ENCODE measurements around the gene SLCO4A1.
A peak's percentile ranks its signal among the peaks of the same experiment; 100 is the strongest.

Gene SLCO4A1

DNA sequence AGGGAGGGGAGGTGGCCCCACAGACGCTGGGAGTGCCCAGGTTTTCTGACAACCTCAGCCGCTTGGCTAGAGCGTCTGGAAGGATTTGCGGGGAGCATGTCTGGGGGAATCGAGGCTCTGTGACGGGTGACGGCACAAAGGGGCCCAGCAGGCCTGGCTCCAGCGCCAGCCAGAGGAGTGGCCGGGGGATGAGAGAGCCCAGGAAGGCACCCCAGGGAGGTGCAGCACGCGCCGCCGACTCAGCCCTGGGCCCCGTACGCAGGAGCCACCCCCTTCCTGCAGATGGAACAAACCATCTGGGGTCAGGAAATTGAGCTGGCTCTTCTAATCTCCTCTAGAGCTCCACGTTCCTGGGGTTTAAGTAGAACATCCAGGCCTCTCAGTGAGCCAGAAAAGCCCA, 5.9 kb upstream of the SLCO4A1 start:
- no peak for DNase-seq

DNA sequence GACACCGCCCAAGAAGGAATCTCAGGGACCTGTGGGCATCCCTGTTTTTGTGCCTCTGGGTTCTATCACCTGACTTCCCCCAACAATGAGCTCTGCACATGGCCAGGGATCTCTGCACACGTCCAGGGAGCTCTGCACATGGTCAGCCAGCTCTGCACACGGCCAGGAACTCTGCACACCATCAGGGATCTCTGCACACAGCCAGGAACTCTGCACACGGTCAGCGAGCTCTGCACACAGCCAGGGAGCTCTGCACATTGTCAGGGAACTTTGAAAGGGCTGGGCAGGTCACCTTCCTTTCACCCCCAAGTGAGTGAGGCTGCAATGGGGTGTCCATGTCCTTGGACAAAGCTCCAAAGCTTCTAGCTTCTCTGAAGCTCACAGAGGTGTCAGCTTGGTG, 5.2 kb upstream of the SLCO4A1 start:
- DNase-seq = no peak

- DNase-seq = no peak
Observed at GRCh38 chr20:62637521-62638054, 4.7 kb upstream of the SLCO4A1 start.

GRCh38 chr20:62638055-62638570, 4.2 kb upstream of the SLCO4A1 start:
- DNase-seq = no peak

- no peak for DNase-seq
Observed at GRCh38 chr20:62638679-62639406, 3.5 kb upstream of the SLCO4A1 start.

GRCh38 chr20:62639765-62640164, 2.5 kb upstream of the SLCO4A1 start:
- DNase-seq = no peak

DNA sequence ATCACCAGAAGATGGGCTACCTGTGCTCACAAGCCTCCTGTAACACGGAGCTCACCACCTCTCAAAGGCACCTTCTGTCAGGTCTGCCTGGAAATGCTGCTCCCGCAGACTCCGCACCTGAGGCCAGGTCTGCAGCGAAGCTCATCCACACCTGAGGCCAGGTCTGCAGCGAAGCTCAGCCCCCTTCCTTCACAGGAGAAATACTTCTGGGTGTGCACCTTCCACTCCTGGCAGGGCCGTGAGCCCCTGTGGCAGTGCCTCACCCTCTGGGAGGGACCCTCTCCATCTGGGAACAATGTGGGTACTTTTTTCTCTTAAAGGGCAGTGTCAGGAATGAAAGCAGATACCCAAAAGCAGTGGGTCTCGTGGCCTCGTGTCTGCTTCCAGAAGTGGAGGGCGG, 1.4 kb upstream of the SLCO4A1 start:
- no peak for DNase-seq

DNA sequence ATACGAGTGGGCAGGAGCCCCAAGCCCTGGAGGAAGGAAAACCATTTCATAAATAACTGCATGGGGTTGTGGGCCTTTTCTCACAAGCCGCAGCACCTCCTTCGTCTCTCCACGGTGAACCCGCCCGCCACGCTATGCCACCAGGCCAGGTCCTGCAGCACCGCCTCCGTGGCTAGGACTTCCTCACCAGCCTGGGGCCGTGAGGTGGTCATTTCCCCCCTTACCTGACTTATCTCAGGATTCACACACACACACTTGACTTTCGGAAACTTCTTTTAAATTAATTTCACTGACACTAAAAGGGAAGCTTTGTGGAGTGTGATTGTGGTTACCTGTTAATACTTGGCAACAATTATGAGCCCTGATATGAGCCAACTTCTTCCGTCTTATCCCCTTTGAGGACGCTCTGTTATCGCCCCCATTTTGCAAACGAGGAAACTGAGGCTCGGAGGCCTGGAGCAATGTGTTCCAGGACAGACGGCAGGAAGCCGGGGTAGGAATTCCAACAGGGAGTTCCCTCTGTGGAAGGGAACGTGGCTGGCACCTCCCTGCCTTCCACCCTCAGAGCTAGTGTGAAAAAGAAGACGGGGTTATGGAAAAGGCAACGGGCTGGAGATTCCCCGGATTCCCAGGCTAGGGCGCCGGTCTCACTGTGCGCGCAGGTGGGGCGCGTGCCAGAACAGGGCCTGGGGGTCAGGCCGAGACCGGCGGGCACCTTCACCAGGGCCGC, 817 bp upstream of the SLCO4A1 start:
- no peak for DNase-seq

GRCh38 chr20:62642666-62643520, 590 bp downstream of the SLCO4A1 start:
- peak in 5 of 56 donors; percentile 13 to 46 (median 23) for DNase-seq

DNA sequence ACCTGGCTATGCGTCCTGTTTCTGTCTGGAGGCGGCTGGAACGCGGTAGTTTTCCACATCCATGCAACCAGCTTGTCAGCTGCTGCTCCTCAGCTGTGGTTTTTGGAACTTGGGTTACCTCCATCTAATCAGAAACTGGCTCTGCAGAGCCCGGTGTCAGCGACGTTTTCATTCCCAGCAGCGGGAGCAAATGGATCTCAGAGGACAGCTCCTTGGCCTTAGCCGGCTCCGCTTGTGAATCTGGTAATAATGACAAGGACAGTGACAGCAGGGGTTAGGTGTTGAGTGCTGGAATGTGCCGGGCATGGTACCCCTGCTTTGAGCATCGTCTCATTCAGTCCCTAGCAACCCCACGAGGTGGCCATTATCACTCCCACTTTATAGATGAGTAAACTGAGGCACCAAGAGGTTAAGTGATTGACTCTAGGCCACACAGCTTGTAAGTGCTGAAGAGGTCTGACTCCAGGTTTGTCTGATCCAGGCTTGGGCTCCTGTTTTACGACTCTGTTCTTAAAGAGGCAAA, 1.3 kb downstream of the SLCO4A1 start:
- DNase-seq = peak in 1 of 56 donors; percentile 40

- no peak for DNase-seq
Observed at GRCh38 chr20:62644044-62644795, 1.9 kb downstream of the SLCO4A1 start.

GRCh38 chr20:62644802-62645496, 2.6 kb downstream of the SLCO4A1 start:
- no peak for DNase-seq

- no peak for DNase-seq
Observed at GRCh38 chr20:62645613-62646012, 3.3 kb downstream of the SLCO4A1 start.

DNA sequence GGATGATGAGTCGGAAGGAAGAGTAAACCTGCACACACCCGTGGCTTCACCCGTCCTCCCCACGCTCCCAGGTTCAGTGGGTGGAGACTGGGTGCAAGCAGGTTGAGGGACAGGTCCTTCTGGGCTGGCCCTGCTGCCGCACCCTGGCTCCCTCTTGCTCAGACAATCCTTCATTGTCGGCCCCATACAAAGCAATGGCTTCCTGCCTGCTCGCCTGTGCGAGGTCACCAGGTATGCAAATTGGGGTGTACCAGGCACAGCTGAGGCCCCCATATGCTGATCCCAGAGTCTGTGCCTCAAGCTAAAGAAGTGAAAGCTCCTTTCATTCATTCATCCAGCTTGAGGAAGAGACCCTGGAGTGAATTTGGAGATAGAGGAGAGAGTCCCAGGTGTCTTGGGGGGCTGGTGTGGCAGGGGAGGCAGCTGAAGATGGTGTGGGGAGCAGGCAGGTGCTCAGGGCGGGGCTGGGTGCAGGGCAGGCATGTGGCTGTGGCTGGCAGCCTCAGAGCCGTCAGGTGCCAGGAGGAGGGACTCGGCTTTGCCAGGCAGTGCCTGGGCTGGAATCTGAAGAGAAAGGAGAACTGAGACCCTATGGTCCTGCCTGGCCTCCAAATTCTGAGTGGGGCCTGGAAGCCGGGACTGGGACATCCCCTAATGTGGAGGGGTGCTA, 4.7 kb downstream of the SLCO4A1 start:
- peak in 3 of 56 donors; percentile 13 to 48 (median 43) for DNase-seq

- peak in 16 of 56 donors; percentile 10 to 64 (median 28) for DNase-seq
Observed at GRCh38 chr20:62647521-62648317, 5.4 kb downstream of the SLCO4A1 start.

- DNase-seq = no peak
Observed at GRCh38 chr20:62648318-62648995, 6.2 kb downstream of the SLCO4A1 start.

GRCh38 chr20:62649140-62649539, 6.8 kb downstream of the SLCO4A1 start:
- no peak for DNase-seq
